ENCODE results near the gene UBE3C.

GRCh38 chr7:157280216-157280841, 141.6 kb downstream of the UBE3C start:
- TF ChIP-seq CTCF (IDR thresholded peaks at IDR 0.05) (no peak), POLR2AphosphoS5 (IDR thresholded peaks at IDR 0.05; ENCODE audit: low read depth, low read length) (no peak), SIN3A (IDR thresholded peaks at IDR 0.05; ENCODE audit: borderline replicate concordance, insufficient read depth, low read depth, low read length) (no peak), TCF7L2 (IDR thresholded peaks at IDR 0.05; ENCODE audit: low read depth, low read length) (no peak), REST (IDR thresholded peaks at IDR 0.05; ENCODE audit: insufficient read depth in 1 of 2, low read depth in 2 of 2, low read length in 1 of 2) (no peak)

All from Panc1 (cell line).